Activated CD4-positive, alpha-beta T cell treated with anti-CD3 and anti-CD28 coated beads, Interleukin-10, Interleukin-2, amounts not matched to agents 100 ng/mL and 50 ng/mL, durations not matched to agents 16 hours and 8 hours (primary cell): ENCODE data around the gene ASTN2.
"Not testable (repeated sequence)": the region's sequence is repeated elsewhere in the genome, so short reads cannot be mapped to it uniquely, and the experiment has no call there.

Source experiments
- DNase-seq: peaks from one replicate; pipeline ENCODE4 v3.0.0-alpha.2; 2020

The ASTN2 gene

DNA sequence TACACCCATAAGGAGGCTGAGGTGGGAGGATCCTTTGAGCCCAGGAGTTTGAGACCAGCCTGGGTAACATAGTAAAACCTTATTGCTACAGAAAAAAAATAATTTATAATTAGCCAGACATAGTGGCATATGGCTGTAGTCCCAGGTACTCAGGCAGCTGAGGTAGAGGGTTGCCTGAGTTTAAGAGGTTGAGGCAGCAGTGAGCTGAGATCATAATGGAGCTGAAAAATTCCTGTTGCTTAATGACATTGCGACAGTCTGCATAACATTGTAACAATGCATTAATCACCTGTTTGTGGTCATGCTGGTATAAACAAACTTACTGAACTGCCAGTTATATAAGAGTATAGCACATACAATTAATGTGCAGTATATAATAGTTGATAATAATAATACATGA is 513.6 kb downstream of the ASTN2 start:
- no peak for DNase-seq

DNA sequence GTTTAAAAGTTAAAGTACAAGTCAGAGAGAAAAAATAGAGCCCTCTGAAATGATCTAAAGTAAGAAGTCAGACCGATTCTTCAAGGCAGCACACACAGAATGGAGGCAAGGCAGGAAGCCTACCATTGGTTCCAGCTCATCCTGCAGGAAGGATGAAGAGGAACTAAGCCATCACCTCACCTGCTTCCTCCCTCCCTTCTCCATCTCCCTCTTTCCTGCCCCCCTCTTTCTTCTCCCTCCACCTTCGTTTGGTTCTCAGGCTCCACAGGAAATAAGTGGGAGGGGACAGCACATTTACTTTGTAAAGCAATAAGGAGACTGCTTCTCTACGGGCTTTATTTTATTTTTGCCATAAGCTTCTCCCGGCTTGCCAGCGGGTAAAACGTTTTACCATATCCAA is 514.3 kb downstream of the ASTN2 start:
- DNase-seq: no peak

DNA sequence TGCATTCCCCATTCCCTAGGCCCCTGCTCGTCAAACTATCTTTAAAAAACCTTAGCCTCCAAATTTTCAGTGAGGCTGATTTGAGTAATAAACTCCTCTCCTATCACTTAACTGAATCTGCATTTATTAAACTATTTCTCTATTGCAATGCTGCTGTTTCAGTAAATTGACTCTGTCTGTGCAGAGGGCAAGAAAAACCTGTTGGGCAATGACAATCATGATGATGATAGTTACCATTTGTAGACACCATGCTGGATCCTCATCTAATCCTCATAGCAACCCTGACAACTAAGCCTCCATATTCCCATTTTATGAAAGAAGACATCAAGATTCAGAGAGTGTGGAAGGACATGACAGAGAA is 514.9 kb downstream of the ASTN2 start:
- no peak for DNase-seq

DNA sequence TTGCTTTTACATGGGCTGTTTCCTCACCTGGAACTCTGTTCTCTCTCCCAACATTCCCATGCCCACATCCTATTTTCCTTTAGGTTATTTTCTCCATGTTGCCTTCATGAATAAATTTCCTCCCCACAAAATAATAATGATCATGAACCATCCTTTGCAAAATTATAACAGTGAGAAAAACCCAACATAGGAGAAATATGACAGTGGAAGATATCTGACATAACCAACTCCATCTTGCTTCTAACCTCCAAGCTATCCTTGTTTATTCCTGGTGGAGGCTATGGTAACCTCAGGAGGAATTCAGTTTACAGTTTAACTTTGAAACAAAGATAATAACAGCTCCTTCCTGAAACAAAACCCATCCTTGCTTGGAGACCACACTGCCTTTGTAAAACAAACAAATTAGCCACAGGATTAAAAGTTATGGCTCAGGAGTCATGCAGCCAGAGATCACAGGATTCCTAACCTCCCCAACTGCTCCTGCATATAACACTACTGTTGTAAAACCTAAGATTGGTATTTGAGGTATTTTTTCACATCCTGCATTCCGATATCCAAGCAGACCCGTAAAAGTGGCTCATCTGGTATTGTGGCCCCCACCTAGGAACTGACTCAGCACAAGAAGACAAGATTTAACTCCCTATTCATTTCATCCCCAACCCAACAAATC is 515.4 kb downstream of the ASTN2 start:
- DNase-seq: no peak

DNA sequence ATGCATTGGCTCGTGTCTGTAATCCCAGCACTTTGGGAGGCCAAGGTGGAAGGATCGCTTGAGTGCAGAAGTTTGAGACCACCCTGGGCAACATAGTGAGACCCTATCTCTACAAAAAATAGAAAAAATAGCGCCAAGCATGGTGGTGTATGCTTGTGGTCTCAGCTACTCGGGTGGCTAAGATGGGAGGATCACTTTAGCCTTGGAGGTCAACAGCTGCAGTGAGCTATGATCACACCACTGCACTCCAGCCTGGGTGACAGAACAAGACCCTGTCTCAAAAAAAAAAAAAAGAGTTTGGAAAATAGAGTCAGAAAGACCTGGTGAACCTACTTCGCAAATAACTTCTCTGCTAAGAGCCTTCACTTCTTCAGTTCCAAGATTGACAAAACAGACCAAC is 516.7 kb downstream of the ASTN2 start:
- DNase-seq: not testable (repeated sequence)

DNA sequence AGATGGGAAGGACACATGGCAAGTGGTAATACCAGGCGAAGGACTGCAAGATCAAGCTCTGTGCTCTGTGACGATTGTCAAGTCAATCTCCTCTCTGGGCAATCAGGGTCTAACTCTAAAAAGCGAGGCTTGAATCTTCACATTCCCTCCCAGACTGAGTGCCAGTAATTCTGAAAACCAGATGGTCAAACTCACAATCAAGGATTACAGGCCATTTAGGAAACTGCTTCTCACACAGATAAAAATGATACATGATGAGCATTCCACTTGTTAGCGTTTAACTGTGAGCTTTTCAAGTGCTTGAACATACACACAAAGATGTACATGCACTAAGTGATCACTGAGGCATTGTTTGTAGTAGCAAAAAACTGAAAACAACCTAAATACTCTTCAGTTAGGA is 517.7 kb downstream of the ASTN2 start:
- no peak for DNase-seq

DNA sequence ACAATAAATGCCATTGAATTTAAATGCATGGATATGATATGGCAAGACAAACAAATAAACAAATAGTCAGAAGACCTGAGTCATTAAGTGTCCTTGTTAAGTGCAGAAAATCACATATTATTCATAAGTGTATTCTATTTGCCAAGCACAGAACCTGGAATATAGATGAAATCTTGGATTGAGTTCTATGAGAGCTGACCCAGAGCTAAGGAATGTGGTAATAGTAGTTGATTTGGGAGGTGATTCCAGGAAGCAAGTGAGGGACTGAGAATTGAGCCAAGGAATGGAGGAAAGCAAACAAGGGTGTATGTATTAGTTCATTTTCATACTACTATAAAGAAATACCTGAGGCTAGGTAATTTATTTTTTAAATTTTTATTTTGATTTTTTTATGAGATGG is 518.9 kb downstream of the ASTN2 start:
- no peak for DNase-seq

DNA sequence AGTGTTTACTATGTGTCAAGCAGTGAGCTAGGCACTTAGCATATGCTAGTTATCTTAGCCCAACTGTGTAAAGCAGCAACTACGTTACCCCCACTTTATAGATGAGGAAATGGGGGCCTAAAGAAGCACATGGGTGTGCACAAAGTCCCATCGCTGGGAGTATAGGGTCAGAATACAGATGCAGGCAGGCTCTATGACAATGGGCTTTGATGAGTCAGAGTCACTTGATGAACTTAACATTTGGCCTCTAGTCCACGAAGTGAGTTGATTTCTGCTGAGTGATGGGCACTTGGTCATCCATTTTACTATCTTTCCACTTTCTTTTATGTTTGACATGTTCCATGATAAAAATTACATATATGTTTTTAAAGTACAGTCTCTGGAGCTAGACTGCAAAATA is 523.4 kb downstream of the ASTN2 start:
- DNase-seq: no peak

DNA sequence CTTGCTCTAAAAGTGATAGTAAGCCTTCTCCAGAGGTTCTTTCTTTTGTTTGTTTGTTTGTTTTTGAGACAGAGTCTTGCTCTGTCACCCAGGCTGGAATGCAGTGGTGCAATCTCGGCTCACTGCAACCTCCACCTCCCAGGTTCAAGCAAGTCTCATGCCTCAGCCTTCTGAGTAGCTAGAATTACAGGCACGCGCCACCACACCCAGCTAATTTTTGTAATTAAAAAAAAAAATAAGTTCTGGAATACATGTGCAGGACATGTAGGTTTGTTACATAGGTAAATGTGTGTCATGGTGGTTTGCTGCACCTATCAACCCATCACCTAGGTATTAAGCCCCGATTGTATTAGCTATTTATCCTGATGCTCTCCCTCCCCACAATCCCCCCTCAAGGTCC is 526.4 kb downstream of the ASTN2 start:
- not testable (repeated sequence) for DNase-seq

DNA sequence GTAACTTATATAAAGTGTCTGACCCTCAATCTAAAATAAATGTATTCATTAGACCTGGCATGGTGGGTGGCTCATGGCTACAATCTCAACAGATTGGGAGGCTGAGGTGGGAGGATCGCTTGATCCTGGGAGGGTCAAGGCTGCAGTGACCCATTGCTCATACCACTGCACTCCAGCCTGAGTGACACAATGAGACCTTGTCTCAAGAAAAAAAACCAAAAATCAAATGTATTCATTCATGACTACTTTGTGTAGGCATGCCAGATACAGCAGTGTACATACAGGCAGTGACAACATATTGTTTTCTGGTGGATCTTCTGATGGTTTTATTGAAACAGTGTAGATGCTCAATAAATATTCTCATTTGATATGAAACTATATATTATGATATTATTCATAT is 526.8 kb downstream of the ASTN2 start:
- DNase-seq: no peak

DNA sequence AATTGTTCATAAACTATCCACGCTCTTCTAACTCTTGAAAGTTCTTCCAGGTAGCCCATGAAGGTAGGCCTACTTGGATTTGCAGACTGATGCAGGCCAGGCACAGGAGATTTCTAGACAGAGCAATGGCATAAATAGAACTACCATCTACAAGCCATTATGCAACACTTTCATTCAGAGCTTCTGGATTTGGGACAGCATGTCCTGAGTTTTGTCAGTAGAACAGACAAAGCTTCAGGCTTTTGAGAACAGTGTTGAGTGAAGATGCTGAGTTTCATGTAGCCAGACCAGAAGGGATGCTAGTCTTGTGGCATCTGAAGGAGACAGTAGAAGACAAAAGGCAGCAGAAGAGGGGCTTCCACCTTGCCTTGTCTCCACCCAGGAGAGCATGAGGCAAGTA is 531.2 kb downstream of the ASTN2 start:
- no peak for DNase-seq

DNA sequence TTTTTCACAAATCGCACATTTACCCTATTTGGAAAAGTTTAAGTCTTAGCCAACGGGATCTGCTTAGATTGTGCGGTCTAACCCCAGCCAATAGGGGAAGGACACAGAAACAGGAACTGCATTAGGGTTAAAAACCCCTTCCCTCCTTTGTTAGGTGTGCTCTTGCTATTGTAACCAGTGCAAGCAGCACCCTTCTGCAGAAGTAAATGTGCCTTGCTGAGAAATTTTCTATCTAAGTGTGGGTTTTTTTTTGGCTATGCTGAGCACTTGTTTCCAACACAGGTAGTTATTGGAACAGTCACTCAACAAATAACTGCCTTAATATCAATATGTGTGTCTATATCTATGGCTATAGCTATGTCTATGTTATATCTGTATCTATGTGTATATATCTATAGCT is 537.8 kb downstream of the ASTN2 start:
- no peak for DNase-seq

DNA sequence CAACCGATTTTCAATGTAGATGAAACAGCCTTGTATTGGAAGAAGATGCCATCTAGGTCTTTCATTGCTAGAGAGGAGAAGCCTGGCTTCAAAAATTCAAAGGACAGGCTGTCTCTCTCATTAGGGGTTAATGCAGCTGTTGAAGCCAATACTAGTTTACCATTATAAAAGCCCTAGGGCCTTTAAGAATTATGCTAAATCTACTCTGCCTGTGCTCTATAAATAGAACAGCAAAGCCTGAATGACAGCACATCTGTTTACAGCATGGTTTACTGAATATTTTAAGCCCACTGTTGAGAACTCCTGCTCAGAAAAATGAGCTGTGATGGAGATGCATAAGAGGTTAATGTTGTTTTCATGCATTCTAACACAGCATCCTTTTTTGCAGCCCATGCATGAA is 539.3 kb downstream of the ASTN2 start:
- no peak for DNase-seq

DNA sequence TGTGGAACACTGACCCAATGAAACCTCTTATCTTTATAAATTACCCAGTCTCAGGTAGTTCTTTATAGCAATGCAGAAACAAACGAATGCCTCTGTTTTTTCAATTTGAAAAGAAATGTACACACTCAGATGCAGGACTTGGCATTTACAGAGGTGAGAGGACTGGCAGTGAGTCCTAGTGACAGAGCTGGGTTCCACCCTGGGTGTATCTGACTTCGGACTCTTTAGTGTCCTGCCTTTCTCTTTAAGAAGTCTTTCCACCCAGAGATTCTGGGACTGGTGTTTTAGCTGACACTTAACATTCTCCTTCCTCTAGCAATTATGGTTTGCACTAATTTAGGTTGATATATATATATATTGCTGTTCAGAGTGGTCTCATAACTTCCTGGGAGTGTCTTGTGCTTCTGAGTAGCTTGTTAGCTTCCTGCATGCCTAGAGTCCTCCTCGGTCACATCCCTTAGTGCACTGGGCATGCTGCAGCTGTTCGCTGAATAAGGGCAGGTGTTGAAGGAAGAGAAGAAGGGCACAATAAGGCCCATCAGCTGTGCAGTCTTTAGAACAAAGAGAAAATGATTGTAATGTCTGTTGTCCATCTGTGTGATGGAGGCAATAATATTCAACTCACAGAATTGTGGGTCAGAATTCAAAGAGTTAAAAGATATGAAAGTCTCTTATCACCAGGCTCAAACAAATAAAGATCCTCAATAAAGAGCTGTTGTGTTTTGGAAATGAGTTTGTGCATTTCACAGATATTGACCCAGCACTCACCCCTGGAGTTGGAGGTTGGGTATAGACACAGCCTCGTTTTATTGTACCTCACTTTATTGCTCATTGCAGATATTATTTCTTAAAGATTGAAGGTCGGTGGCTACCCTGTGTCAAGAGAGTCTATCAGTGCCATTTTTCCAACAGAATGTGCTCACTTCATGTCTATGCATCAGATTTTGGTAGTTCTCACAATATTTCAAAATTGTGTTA is 540.6 kb downstream of the ASTN2 start:
- DNase-seq: no peak

DNA sequence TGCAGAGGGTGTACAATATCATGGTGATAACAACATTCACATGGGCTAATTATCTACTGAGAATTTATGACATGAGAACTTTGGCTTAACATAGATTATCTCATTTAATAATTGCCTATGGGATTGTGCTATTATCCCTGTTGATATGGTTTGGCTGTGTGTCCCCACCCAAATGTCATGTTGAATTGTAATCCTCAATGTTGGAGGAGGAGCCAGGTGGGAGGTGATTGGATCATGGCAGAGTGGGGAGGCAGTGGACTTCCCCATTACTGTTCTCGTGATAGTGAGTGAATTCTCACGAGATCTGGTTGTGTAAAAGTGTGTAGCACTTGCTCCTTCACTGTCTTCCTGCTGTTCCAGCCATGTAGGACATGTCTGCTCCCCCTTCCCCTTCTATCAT is 541.4 kb downstream of the ASTN2 start:
- no peak for DNase-seq

DNA sequence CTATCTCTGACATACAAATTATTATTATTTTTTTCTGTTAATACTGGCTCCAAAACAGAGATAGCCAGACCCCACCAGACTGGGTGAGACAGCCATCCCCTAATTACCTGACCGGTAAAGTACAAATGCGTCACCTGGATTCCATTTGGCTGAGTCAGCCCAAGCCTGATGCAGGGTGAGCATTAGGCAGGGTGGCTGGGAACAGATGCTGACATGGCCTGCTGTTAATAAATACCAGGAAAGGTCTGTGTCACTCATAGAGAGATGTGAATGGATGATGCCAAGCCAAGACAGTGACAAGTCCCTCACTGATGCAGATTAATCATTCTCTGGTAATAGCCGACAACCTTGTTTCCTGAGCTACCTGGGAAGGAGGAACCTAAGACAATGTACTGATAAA is 544.3 kb downstream of the ASTN2 start:
- DNase-seq: no peak

DNA sequence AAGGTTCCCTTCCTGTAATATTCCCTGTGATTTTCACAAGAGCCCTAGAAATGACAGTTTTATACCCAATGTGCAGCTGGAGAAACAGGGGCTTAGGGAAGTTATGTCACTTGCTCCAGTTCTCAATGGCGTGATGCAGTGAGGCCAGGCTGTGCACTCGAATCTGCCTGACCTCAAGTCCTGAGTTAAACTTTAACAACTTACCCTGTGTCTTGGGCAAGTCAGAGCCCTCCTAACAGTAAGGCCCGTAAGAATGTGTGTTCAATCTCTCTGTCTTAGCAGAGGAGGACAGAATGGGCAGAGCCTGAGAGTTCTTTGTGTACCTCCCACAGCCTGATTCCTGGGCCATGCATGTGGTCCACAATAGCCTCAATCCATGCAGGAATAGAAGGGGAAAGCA is 546.7 kb downstream of the ASTN2 start:
- DNase-seq: no peak

DNA sequence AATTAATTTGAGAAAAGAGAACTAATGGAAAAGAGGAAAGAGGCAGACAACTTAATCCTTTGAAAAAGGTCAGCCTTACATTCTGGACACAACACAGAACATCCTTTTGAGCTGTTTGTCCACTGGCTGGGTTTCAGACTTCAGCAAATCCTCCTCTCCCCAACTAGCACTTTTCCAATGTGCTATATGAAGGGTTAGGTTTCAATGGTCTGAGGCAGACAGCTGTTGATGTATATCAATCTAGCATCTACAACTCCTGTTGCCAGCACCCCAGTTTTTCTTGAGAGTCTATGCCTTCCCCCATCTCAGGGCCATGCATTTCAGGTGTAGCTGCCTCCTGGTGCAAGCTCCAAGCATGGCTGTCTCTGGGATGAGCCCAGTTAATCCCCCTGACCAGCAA is 553.5 kb downstream of the ASTN2 start:
- no peak for DNase-seq

DNA sequence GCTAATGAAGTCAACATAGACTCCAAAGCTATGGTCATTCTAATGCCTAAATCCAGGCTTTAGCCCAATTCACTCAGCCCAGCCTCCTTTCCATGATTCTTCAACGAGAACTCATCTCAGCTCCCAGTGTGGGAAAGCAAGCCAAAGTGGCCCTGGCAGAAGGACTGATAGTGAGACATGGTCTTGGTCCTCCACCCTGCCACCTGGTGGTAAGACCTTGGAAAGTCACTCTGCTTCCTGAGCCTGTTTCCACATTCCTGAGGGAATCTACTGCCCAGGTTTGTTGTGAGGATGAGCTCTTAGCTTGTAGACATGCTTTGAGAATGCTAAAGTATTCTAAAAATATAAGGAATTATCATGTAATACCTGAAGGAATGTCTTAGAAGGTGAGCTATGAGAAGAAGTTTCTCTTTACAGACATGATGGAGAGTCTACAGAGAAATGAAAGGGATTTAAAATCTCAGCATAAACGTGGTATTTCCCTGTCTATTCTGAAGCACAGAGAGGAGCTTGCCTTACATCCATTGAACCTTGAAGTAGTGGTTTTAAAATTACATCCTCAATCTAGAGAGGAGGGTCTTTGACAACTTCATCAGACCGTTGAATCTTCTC is 554.2 kb downstream of the ASTN2 start:
- peak; percentile 26 for DNase-seq

DNA sequence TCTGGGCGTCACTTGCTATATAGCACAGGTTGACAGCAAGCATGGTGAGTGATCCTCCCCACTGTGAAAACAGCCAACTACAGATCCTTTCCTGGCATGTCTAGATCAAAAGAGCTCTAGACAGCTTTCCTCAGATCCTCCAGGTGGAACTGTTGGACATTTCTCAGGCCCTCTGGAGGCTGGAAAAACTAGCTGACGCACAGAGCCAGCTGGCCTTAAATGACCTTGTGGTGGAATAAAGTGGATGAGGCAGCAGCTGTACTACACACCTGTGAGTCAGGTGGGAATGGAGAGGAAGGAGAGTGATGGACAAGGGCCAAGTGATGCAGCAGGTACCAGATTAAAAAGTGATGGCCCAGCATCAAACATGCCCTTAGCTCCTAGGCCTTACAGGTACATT is 555.1 kb downstream of the ASTN2 start:
- DNase-seq: no peak

DNA sequence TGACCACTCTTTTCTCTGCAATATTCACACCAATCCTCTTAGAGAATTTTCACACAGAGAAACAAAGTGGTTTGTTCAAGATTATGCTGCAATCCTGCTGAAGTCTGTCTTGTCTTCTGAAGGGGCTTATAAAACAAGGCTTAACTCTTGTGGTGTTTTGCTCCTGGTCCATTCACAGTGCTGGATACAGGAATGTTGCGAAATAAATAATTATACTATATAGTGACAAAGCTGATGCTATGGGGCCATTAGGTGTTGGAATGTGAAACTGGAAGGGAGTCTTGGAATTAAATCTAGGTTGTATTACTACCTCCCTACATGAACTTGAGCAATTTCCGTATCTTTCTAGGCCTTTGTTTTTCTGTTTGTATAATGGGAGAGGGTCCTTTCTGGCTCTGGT is 557.5 kb downstream of the ASTN2 start:
- no peak for DNase-seq

DNA sequence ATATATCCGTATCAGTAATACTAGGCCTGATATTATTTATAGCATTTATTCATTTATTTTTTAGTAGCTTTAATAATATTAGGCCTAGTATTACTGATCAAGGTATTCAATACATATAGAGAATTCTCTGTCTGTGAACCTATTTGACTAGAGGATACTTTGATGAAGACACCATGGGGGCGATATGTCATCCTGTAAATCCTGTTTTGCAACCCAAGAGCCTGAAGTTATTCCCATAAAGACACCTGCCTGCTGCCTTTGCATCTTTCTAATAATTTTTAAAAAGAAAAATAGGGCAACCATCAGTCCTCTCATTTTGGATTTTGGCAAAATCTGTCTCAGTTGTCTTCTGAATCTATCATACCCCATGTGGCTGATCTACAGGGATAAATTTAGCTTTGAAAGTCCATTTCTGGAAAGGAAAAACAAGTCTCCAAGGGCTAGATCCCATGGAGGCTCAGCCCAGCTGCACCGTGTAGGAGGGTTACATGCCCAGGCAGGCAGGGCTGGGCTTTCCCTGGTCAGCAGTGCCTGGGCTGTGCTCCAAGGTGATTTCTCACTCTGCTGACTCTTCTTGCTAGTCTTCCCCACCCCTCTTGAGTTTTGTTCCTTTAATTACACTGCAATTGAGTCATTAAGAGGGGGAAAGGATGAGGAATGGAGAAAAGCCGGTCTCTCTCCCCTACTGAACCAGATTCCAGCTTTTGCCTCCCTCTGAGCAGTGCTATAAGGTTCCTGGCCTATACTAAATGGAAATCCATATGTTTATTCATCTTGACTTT is 558.8 kb downstream of the ASTN2 start:
- DNase-seq: no peak

DNA sequence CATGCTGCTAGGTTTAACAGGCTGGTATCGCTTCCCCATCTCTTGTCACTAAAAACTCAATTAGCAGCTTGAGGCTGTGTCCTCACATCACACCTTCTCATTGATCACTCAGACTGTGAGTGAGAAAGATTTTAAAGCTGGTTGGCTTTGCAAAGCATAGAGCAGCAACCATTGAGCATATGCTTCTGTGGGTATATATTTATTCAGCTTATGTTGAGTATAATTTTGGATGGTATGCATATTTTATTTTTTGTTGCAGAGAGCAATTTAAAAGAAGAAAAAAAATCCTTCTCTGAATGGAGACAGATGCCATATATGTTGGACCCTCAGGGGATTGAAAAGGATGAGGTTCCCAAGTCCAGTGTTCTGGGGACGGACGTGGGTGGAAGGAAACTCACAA is 565.1 kb downstream of the ASTN2 start:
- DNase-seq: no peak
